Measurements from ENCODE around the gene ZBTB7C.

DNA sequence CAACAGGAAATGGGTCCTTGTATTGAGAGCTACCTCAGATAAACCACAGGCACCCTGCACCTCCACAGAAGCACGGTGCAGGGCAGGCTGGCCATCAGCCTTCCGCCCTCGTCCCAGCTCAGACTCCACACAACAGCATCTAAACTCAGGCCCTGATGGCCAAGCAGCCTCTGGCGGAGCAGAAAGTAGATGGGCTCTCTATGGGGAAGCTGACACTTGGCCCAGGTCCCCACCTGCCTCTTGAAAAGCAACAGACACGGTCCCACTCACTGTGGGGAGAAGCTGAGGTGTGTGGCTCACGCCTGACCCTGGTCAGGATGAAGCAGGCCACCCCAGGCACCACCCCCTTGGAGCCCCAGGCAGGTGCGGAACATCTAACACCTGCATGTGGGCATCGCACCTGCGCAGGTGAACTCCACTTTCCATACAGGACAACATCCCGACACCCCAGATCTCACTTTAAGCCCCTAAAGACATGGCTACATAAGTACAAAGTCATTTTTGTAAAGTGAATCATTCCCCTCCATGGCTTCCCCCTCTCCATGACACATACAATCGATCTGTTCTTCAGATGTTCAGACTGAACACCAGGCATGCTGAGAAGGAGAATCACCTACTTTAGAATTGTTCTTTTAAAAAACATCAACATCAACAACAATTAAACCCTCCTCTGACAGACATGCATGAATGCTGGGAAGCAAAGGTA lies 208.4 kb downstream of the ZBTB7C start:
- TF ChIP-seq, protein P1, sequence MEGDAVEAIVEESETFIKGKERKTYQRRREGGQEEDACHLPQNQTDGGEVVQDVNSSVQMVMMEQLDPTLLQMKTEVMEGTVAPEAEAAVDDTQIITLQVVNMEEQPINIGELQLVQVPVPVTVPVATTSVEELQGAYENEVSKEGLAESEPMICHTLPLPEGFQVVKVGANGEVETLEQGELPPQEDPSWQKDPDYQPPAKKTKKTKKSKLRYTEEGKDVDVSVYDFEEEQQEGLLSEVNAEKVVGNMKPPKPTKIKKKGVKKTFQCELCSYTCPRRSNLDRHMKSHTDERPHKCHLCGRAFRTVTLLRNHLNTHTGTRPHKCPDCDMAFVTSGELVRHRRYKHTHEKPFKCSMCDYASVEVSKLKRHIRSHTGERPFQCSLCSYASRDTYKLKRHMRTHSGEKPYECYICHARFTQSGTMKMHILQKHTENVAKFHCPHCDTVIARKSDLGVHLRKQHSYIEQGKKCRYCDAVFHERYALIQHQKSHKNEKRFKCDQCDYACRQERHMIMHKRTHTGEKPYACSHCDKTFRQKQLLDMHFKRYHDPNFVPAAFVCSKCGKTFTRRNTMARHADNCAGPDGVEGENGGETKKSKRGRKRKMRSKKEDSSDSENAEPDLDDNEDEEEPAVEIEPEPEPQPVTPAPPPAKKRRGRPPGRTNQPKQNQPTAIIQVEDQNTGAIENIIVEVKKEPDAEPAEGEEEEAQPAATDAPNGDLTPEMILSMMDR (conservative IDR thresholded peaks at IDR 0.05; ENCODE audit: low read length) = no peak
- TF ChIP-seq EZH2phosphoT487 (IDR thresholded peaks at IDR 0.05; ENCODE audit: borderline replicate concordance, low read depth, low read length) = no peak

Data from OCI-LY7 (cell line).